H1 (cell line): ENCODE measurements around the gene CFAP58. TPM values are rescaled to one million over a fixed set of nuclear protein-coding genes. Genes with fewer than 3 reads are reported as not detected.
A peak's percentile ranks its signal among the peaks of the same experiment; 100 is the strongest.

Experiments used
- CTCF ChIA-PET: fragments of 300-600 bp; sonication (Branson Sonifier 250); formaldehyde crosslinking; loops from one replicate; lab custom pipeline; 2021; ENCODE audit not compliant: partially characterized antibody; lab: Charles Lee
- POLR2A ChIA-PET: fragments of 300-600 bp; sonication (Branson Sonifier 250); formaldehyde crosslinking; loops from one replicate; lab custom pipeline; 2021; ENCODE audit warnings: inconsistent platforms; ENCODE audit not compliant: partially characterized antibody; lab: Charles Lee
- DNase-seq, 2 experiments: peaks; one replicate each; pipeline versions ENCODE4 v3.0.0 to v3.0.0-alpha.2; 2010 to 2022; ENCODE audit warnings: low spot score in 2 of 2, low read depth in 1 of 2, mixed read lengths in 1 of 2
- FAIRE-seq: peaks from 2 replicates; lab custom pipeline; 2011; peaks lifted over from hg19 to GRCh38; lab: Jason Lieb, UNC
- H2AFZ ChIP-seq: 2 replicates; pipeline ENCODE4 v1.8.1; 2012; ENCODE audit warnings: low read length, inconsistent platforms
- H2AK5ac ChIP-seq: 2 replicates; pipeline ENCODE4 v1.6.1; 2013; ENCODE audit warnings: low read depth, low read length
- H2BK120ac ChIP-seq: replicated peaks from 2 replicates; pipeline ENCODE3; 2013; ENCODE audit warnings: low read depth, low read length, inconsistent platforms
- H2BK12ac ChIP-seq: 2 replicates; pipeline ENCODE4 v1.6.1; 2013; ENCODE audit warnings: low read depth, low read length
- H2BK15ac ChIP-seq: 2 replicates; pipeline ENCODE4 v1.6.1; 2013; ENCODE audit warnings: low read length
- H2BK20ac ChIP-seq: 2 replicates; pipeline ENCODE4 v1.6.1; 2013; ENCODE audit warnings: low read length
- H2BK5ac ChIP-seq: 2 replicates; pipeline ENCODE4 v1.6.1; 2013; ENCODE audit warnings: low read depth, low read length
- H3K14ac ChIP-seq: 2 replicates; pipeline ENCODE4 v1.6.1; 2013; ENCODE audit warnings: inconsistent platforms; ENCODE audit not compliant: insufficient read length
- H3K18ac ChIP-seq: 2 replicates; pipeline ENCODE4 v1.6.1; 2013; ENCODE audit warnings: low read length; ENCODE audit errors: extremely low read depth
- H3K23ac ChIP-seq: 2 replicates; pipeline ENCODE4 v1.6.1; 2013; ENCODE audit warnings: inconsistent platforms; ENCODE audit not compliant: insufficient read length
- H3K23me2 ChIP-seq: 2 replicates; pipeline ENCODE4 v1.6.1; 2013; ENCODE audit warnings: low read depth, low read length
- H3K27ac ChIP-seq: 2 replicates; pipeline ENCODE4 v1.6.1; 2011; ENCODE audit warnings: low read depth, low read length, inconsistent platforms
- H3K27me3 ChIP-seq, 4 experiments: replicated peaks in 1 of 4; 1 replicate in 1 of 4; 2 replicates in 3 of 4; pipeline versions ENCODE4 v1.6.1 to v1.8.1; 2011 to 2013; ENCODE audit warnings: low read length in 3 of 4, mild to moderate bottlenecking in 3 of 4, inconsistent platforms in 2 of 4, mixed read lengths in 2 of 4, moderate library complexity in 1 of 4; ENCODE audit not compliant: control insufficient read depth in 3 of 4, insufficient read depth in 3 of 4; ENCODE audit errors: extremely low read depth in 1 of 4
- H3K36me3 ChIP-seq, 4 experiments: 2 replicates each; pipeline versions ENCODE4 v1.6.1 to v1.8.1; 2011 to 2013; ENCODE audit warnings: mild to moderate bottlenecking in 4 of 4, low read length in 3 of 4, moderate library complexity in 2 of 4, control low read depth in 1 of 4, inconsistent platforms in 1 of 4; ENCODE audit not compliant: insufficient read depth in 4 of 4, control insufficient read depth in 2 of 4
- H3K4ac ChIP-seq: replicated peaks from 2 replicates; pipeline ENCODE3; 2013; ENCODE audit warnings: low read length, low read depth, mixed read lengths, inconsistent platforms; ENCODE audit not compliant: insufficient read length
- H3K4me1 ChIP-seq, 4 experiments: replicated peaks in 1 of 4; 1 replicate in 1 of 4; 2 replicates in 3 of 4; pipeline versions ENCODE4 v1.6.1 to v1.8.1; 2011 to 2013; ENCODE audit warnings: low read length in 3 of 4, inconsistent platforms in 2 of 4, mixed read lengths in 1 of 4; ENCODE audit not compliant: insufficient read depth in 4 of 4, control insufficient read depth in 3 of 4
- H3K4me2 ChIP-seq, 2 experiments: 2 replicates each; pipeline versions ENCODE4 v1.6.1 to v1.8.1; 2011 to 2013; ENCODE audit warnings: low read depth in 2 of 2, low read length in 2 of 2, control low read depth in 1 of 2, inconsistent platforms in 1 of 2, mild to moderate bottlenecking in 1 of 2; ENCODE audit not compliant: insufficient read depth in 1 of 2
- H3K4me3 ChIP-seq, 4 experiments: fragments of 200-600, 300-600 bp in 1 of 4; sonication (generic), shearing (Covaris generic), sonication (Bioruptor Twin) in 1 of 4; 2 replicates each; pipeline versions ENCODE4 v1.5.1 to v1.8.1; 2011 to 2016; ENCODE audit warnings: low read length in 4 of 4, low read depth in 3 of 4, control low read depth in 2 of 4, inconsistent platforms in 2 of 4, mild to moderate bottlenecking in 2 of 4, mixed read lengths in 1 of 4, moderate library complexity in 1 of 4; ENCODE audit not compliant: insufficient read depth in 2 of 4; ENCODE audit errors: extremely low read depth in 1 of 4
- H3K56ac ChIP-seq: replicated peaks from 2 replicates; pipeline ENCODE3; 2013; ENCODE audit warnings: low read depth, mild to moderate bottlenecking, mixed read lengths, low read length, inconsistent platforms; ENCODE audit not compliant: insufficient read length
- H3K79me1 ChIP-seq: 2 replicates; pipeline ENCODE4 v1.6.1; 2013; ENCODE audit warnings: low read depth, low read length, control low read depth
- H3K79me2 ChIP-seq, 2 experiments: 2 replicates each; pipeline versions ENCODE4 v1.6.1 to v1.8.1; 2012 to 2013; ENCODE audit warnings: low read length in 2 of 2, mild to moderate bottlenecking in 2 of 2, inconsistent platforms in 1 of 2; ENCODE audit not compliant: insufficient read depth in 2 of 2, control insufficient read depth in 1 of 2
- H3K9ac ChIP-seq, 4 experiments: replicated peaks in 1 of 4; 1 replicate in 1 of 4; 2 replicates in 3 of 4; pipeline versions ENCODE4 v1.6.1 to v1.8.1; 2011 to 2013; ENCODE audit warnings: low read depth in 3 of 4, low read length in 3 of 4, control low read depth in 2 of 4, mild to moderate bottlenecking in 2 of 4, moderate library complexity in 2 of 4, inconsistent platforms in 1 of 4; ENCODE audit errors: extremely low read depth in 1 of 4
- H3K9me3 ChIP-seq, 2 experiments: 2 replicates each; pipeline versions ENCODE4 v1.6.1 to v1.8.1; 2012 to 2013; ENCODE audit warnings: mild to moderate bottlenecking in 2 of 2, moderate library complexity in 2 of 2, control low read depth in 1 of 2, inconsistent platforms in 1 of 2, low read depth in 1 of 2, low read length in 1 of 2, mixed read lengths in 1 of 2; ENCODE audit not compliant: insufficient read depth in 2 of 2
- H4K20me1 ChIP-seq, 2 experiments: replicated peaks in 1 of 2; 2 replicates each; pipeline versions ENCODE3 to v1.8.1; 2011 to 2013; ENCODE audit warnings: inconsistent platforms in 2 of 2, low read length in 2 of 2, mild to moderate bottlenecking in 1 of 2; ENCODE audit not compliant: insufficient read depth in 2 of 2, control insufficient read depth in 1 of 2
- H4K5ac ChIP-seq: 2 replicates; pipeline ENCODE4 v1.6.1; 2013; ENCODE audit warnings: low read length, low read depth, mixed read lengths, inconsistent platforms; ENCODE audit not compliant: insufficient read length
- H4K8ac ChIP-seq: 2 replicates; pipeline ENCODE4 v1.8.0; 2013; ENCODE audit warnings: mild to moderate bottlenecking, moderate library complexity, low read length, inconsistent platforms; ENCODE audit not compliant: insufficient read depth; ENCODE audit errors: extremely low read depth
- H4K91ac ChIP-seq: replicated peaks from 2 replicates; pipeline ENCODE3; 2013; ENCODE audit warnings: low read length, mixed read lengths, inconsistent platforms; ENCODE audit not compliant: insufficient read length
- JUN ChIP-seq: IDR thresholded peaks from 2 replicates; pipeline ENCODE4 v1.6.1; 2011; ENCODE audit warnings: low read depth, mild to moderate bottlenecking, improper control_type of control experiment, low read length
- PHF8 ChIP-seq: fragments of 200-600 bp; sonication (generic); conservative IDR thresholded peaks from 2 replicates; pipeline ENCODE4 v1.7.1; 2012; ENCODE audit warnings: low read depth, mild to moderate bottlenecking, inconsistent platforms, low read length, moderate library complexity
- POLR2A ChIP-seq, 2 experiments: IDR thresholded peaks; 1 replicate in 1 of 2; 2 replicates in 1 of 2; pipeline ENCODE4 v1.6.1; 2011; ENCODE audit warnings: low read depth in 2 of 2, low read length in 2 of 2, mild to moderate bottlenecking in 2 of 2; ENCODE audit errors: control extremely low read depth in 1 of 2
- SAP30 ChIP-seq: fragments of 300-600 bp; sonication (generic); IDR thresholded peaks from 2 replicates; pipeline ENCODE4 v1.7.1; 2012; ENCODE audit warnings: low read length, moderate library complexity, mild to moderate bottlenecking, inconsistent platforms; ENCODE audit not compliant: insufficient read depth, insufficient replicate concordance
- SP2 ChIP-seq: IDR thresholded peaks from 2 replicates; pipeline ENCODE4 v1.6.1; 2012; ENCODE audit warnings: mild to moderate bottlenecking, low read length, inconsistent platforms
- SP4 ChIP-seq: IDR thresholded peaks from 2 replicates; pipeline ENCODE4 v1.6.1; 2012; ENCODE audit warnings: low read length, inconsistent platforms
- YY1 ChIP-seq: IDR thresholded peaks from 2 replicates; pipeline ENCODE4 v1.6.1; 2011; ENCODE audit warnings: low read depth, mild to moderate bottlenecking, low read length
- WGBS, 2 experiments: shearing (Covaris generic) in 1 of 2; methylation state at CpG; one replicate each; pipeline versions ENCODE4 v1.1.6 to v1.1.7; 2013 to 2015; ENCODE audit warnings: low lambda C conversion rate in 2 of 2, mixed read lengths in 2 of 2, inconsistent platforms in 1 of 2, low coverage in 1 of 2, missing lambda C conversion rate in 1 of 2; ENCODE audit not compliant: insufficient replicate concordance in 2 of 2, insufficient coverage in 1 of 2, insufficient read length in 1 of 2; ENCODE audit errors: extremely low coverage in 1 of 2, missing lambda C conversion rate in 1 of 2; 5-methylcytosine and 5-hydroxymethylcytosine counted together
- polyA plus RNA-seq, 7 experiments: library from polyadenylated mRNA; depleted of rRNA in 3 of 7; stranded (reverse) in 5 of 7; unstranded in 2 of 7; fragments of >200 nt in 5 of 7; fragments of 200-250 nt in 2 of 7; gene quantifications; 1 replicate in 5 of 7; 2 replicates in 1 of 7; 4 replicates in 1 of 7; pipeline versions ENCODE4 v1.2.1 to v1.2.3, GENCODE V29; 2011 to 2013; ENCODE audit warnings: missing spikeins in 2 of 7, mixed read lengths in 2 of 7
- total RNA-seq: library from RNA; stranded (reverse); fragmentation: NEBNext Ultra II Directional; extraction: Animal tissue kit (Norgen Biotek cat#: 25700); gene quantifications from 2 replicates; pipeline ENCODE4 v1.2.1, GENCODE V29; 2021
- TF ChIP-seq, protein P1 (sequence below), 3 experiments: IDR thresholded peaks; 1 replicate in 2 of 3; 2 replicates in 1 of 3; pipeline versions ENCODE4 v1.5.1 to v1.6.1; 2011; ENCODE audit warnings: low read length in 3 of 3, mild to moderate bottlenecking in 3 of 3, inconsistent platforms in 2 of 3, low read depth in 1 of 3, moderate library complexity in 1 of 3; ENCODE audit not compliant: insufficient read depth in 1 of 3; ENCODE audit errors: control extremely low read depth in 1 of 3
- TF ChIP-seq, protein P2 (sequence below): IDR thresholded peaks from 2 replicates; pipeline ENCODE4 v1.6.1; 2011; ENCODE audit warnings: low read depth, mild to moderate bottlenecking, low read length; ENCODE audit not compliant: insufficient read depth

CFAP58 gene
- total and polyA plus RNA-seq, 2 of the 8 experiments (the other 6 are each of a cell fraction or from before 2014, with no cell fraction given), result 0.32 to 0.71 TPM

DNA sequence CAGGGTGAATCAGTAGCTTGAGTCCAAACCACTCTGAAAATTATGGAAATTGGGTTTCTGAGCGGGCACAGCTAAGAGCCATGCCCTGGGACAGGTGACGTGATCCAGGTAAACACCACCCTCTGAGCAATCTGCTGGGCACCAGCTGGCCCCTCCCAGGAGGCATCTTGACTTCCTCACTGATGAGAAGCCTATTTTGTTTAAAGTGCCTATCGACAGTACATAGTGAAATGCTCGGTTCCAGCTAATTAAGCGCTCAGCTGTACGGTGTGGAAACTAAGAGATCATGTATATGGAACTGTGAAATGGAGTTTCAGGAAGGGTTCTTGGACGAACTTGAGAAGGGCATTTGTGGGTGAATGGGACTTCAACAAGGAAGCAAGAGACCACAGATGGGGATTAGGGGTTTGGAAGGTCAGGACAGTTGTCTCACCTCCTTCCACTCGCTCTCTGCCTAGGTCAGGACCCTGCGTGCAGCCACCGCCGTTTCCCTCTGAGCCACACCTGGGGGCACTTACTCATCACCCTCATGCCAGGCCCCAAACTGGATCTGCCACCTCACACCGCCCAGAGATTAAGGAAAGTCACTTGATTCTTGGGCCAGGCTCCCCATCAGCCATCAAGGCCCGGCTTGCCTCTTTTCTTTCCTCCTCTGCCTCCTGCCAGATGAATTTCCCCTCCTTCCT is 18.5 kb upstream of the CFAP58 start:
- H2BK5ac ChIP-seq, result no peak overlapping the region
- no peaks in the 10 kb centered on the region for H3K9me3 ChIP-seq
- no peak overlapping the region for H3K14ac ChIP-seq
- H4K91ac ChIP-seq, result no peak overlapping the region
- H2BK12ac ChIP-seq, result no peak overlapping the region
- CTCF ChIA-PET, result interaction anchor here (0.8 to 7.3 kb wide), 10 partner anchors 11 to 245 kb away, joined by 3 to 86 read pairs (median 6); no protein-coding TSS in a partner anchor
- H3K23ac ChIP-seq, result no peak overlapping the region
- DNase-seq, result no peak
- H2AK5ac ChIP-seq, result 0 out of 2 replicates have a peak overlapping the region, but pooled peaks have one; percentile 46
- H4K5ac ChIP-seq, result no peak overlapping the region
- H3K36me3 ChIP-seq, result no peaks in the 10 kb centered on the region
- FAIRE-seq, result no peak
- H3K27me3 ChIP-seq, result peaks cover 0 to 2% (median 0%) of the 10 kb centered on the region in 4 experiments; a peak in 1 of 7 replicates
- no peak overlapping the region for H2BK120ac ChIP-seq
- H3K27ac ChIP-seq, result no peak overlapping the region
- no peak overlapping the region for H3K4me3 ChIP-seq
- no peak overlapping the region for H3K4me2 ChIP-seq
- no peak overlapping the region for H2AFZ ChIP-seq
- no peak overlapping the region for H3K9ac ChIP-seq
- peaks cover 24% of the 10 kb centered on the region for H3K79me1 ChIP-seq
- no peak overlapping the region for H3K4ac ChIP-seq
- H2BK20ac ChIP-seq, result peak overlapping the region; percentile 27; the same call in 1 of the 2 replicates
- H3K4me1 ChIP-seq, result peaks cover 34 to 61% (median 45%) of the 10 kb centered on the region in 4 experiments
- no peak overlapping the region for H3K18ac ChIP-seq
- H3K56ac ChIP-seq, result no peak overlapping the region
- H2BK15ac ChIP-seq, result no peak overlapping the region
- H4K8ac ChIP-seq, result no peak overlapping the region; the same call in 1 of the 2 replicates
- H4K20me1 ChIP-seq, result peaks cover 4 to 9% of the 10 kb centered on the region in 2 experiments
- peaks cover 18% of the 10 kb centered on the region for H3K23me2 ChIP-seq
- WGBS, 2 experiments, result 93% methylated on average over 13 of the region's 13 CpGs; no CpG with 5 or more reads in 1 of the 2 experiments
- peaks cover 19 to 72% of the 10 kb centered on the region in 2 experiments for H3K79me2 ChIP-seq
- POLR2A ChIA-PET, result interaction anchor here (0.6 to 1.0 kb wide), 2 partner anchors 12 to 1072 kb away, joined by 3 read pairs; no protein-coding TSS in a partner anchor
- no peak for TF ChIP-seq JUN
- TF ChIP-seq, protein P1, sequence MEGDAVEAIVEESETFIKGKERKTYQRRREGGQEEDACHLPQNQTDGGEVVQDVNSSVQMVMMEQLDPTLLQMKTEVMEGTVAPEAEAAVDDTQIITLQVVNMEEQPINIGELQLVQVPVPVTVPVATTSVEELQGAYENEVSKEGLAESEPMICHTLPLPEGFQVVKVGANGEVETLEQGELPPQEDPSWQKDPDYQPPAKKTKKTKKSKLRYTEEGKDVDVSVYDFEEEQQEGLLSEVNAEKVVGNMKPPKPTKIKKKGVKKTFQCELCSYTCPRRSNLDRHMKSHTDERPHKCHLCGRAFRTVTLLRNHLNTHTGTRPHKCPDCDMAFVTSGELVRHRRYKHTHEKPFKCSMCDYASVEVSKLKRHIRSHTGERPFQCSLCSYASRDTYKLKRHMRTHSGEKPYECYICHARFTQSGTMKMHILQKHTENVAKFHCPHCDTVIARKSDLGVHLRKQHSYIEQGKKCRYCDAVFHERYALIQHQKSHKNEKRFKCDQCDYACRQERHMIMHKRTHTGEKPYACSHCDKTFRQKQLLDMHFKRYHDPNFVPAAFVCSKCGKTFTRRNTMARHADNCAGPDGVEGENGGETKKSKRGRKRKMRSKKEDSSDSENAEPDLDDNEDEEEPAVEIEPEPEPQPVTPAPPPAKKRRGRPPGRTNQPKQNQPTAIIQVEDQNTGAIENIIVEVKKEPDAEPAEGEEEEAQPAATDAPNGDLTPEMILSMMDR (IDR thresholded peaks at IDR 0.05; ENCODE audit: control extremely low read depth in 1 of 3, insufficient read depth in 1 of 3, low read depth in 1 of 3, low read length in 3 of 3), result no peak
- no peak for TF ChIP-seq SP4
- no peak for TF ChIP-seq PHF8
- TF ChIP-seq SP2, result no peak
- no peak for TF ChIP-seq YY1
- no peak for TF ChIP-seq POLR2A (IDR thresholded peaks at IDR 0.05; ENCODE audit: control extremely low read depth in 1 of 2, low read depth in 2 of 2, low read length in 2 of 2)
- no peak for TF ChIP-seq SAP30
- TF ChIP-seq, protein P2, sequence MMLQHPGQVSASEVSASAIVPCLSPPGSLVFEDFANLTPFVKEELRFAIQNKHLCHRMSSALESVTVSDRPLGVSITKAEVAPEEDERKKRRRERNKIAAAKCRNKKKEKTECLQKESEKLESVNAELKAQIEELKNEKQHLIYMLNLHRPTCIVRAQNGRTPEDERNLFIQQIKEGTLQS, result no peak
